Motor neuron (in vitro differentiated cells): ENCODE results near the gene RFTN1. TPM values are rescaled to one million over a fixed set of nuclear protein-coding genes. Genes with fewer than 3 reads are reported as not detected.

Experiments used
- ATAC-seq, 8 experiments: fragments of 200-7000 bp; cut with Tn5 transposase; replicated peaks in 6 of 8; 2 replicates each; pipeline ENCODE4 v1.8.0; 2021; ENCODE audit warnings: mild to moderate bottlenecking in 8 of 8, moderate library complexity in 8 of 8
- H3K27ac ChIP-seq, 2 donors: fragments of 250-450 bp; sonication (Bioruptor Pico); 2 replicates each; pipeline ENCODE4 v1.9.0; 2021; ENCODE audit warnings: antibody characterized with exemption in 2 of 2, mild to moderate bottlenecking in 2 of 2, moderate library complexity in 1 of 2
- H3K4me1 ChIP-seq, 2 donors: fragments of 250-450 bp; sonication (Bioruptor Pico); replicated peaks in 1 of 2; 2 replicates each; pipeline ENCODE4 v1.6.1; 2021; ENCODE audit warnings: antibody characterized with exemption in 2 of 2, mild to moderate bottlenecking in 2 of 2, moderate library complexity in 1 of 2
- H3K4me3 ChIP-seq, 5 donors: fragments of 250-450 bp; sonication (Bioruptor Pico); 2 replicates each; pipeline ENCODE4 v1.9.0; 2021; ENCODE audit warnings: antibody characterized with exemption in 5 of 5, mild to moderate bottlenecking in 5 of 5, moderate library complexity in 4 of 5
- WGBS, 10 experiments: fragments of 450-650 bp; shearing (Covaris generic); methylation state at CpG; one replicate each; pipeline ENCODE4 v1.0.0; 2022; 5-methylcytosine and 5-hydroxymethylcytosine counted together
- in situ Hi-C, 9 experiments: fragments of 400-800 bp; cut with MboI; loops; one replicate each; pipeline ENCODE4 v1.15.0; 2021; ENCODE audit warnings: low sequenced_read_pairs in 9 of 9, low pct_unique_long_range_greater_than_20kb in 2 of 9; ENCODE audit not compliant: unreplicated experiment in 9 of 9
- total RNA-seq, 8 experiments: library from RNA; unstranded; fragments of 300-600 nt; gene quantifications; 2 replicates each; pipeline versions ENCODE4 v1.2.3 to v1.2.4, GENCODE V29; 2022

RFTN1 gene
- total RNA-seq, 8 experiments from 2014 or later = 2.4 to 27.9 (median 6.7) TPM

DNA sequence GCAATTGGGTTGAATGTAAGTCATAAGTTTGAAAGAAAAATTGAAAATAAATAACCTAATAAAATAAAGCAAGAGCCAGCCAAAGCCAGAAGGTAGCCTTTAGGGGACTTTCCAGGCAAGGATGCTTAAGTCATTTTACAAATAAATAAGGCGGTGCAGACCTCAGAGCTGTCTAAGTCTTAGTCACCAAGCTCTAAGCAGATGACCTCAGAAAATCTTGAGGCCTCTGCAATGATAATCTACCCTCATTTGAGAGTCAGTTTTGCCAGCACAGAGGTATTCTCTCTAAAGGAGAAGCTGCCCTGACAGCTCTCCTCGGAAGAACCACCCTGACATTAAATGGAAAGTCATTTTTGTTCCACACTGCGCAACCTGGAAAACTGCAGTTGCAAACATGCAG is 134.6 kb downstream of the RFTN1 start:
- peak in 3 of 8 experiments; percentile 79 to 90 (median 81) for ATAC-seq
- H3K27ac ChIP-seq = no peak overlapping the region

DNA sequence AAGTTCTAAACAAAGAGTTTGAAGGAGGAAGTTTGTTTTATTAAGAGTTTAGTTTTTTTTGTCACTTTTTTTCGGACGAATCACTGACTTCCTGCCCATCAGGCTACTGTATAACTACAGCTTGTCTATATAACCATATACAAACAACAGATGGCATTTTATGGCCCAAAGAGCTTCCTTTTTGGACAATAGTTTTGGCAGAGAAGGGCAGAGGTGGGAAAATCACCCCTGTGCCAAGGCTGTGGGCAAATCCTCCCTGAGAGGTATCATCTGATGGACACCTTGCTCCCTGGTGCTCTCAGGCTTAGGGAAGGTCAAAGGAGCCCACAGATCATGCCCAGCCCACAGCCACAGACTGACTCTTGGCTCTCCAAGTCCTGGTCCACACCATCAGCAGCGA is 135.1 kb downstream of the RFTN1 start:
- in situ Hi-C loops = no loop called here
- peaks cover 0 to 13% of the 10 kb centered on the region in 2 donors for H3K4me1 ChIP-seq
- no peak overlapping the region for H3K4me3 ChIP-seq
- no peak overlapping the region for H3K27ac ChIP-seq
- WGBS, 10 experiments = 79 to 100% (median 100%) methylated on average over 1 to 3 of the region's 3 CpGs; no CpG with 5 or more reads in 3 of the 10 experiments
- ATAC-seq = no peak

More for the DNA sequence above, 134.6 kb downstream of the RFTN1 start:
- 43 to 100% (median 66%) methylated on average over 1 to 3 of the region's 3 CpGs; no CpG with 5 or more reads in 4 of the 10 experiments for WGBS, 10 experiments
- Histone ChIP-seq H3K4me3 (no peak overlapping the region), H3K4me1 (peaks cover 0 to 13% of the 10 kb centered on the region in 2 donors)
- in situ Hi-C loops = no loop called here

DNA sequence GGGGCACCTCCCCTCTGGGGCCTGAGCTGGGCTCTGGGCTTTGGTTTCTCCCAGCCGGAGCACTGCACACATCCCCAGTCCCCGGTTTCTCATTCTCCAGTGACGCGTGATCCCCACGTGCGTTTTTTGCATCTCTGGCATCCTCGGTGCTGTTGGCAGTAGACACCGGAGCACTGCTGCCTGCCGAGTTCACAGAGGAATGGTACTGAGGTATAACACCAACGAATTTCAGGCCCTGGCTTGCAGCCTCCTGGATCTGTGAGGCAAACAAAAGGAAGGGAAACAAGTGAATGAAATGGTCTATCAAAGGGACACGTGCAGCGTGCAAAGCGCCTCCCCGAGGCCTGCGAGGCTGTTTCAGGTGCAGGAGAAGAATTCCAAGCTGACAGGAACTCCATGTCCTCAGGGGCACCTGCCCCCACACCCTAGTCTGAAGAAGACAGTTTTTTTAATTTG is 135.6 kb downstream of the RFTN1 start:
- 75 to 90% (median 88%) methylated on average over 2 to 10 of the region's 15 CpGs; no CpG with 5 or more reads in 1 of the 10 experiments for WGBS, 10 experiments
- in situ Hi-C loops = no loop called here
- no peak overlapping the region for H3K27ac ChIP-seq
- no peak overlapping the region for H3K4me3 ChIP-seq
- ATAC-seq = no peak
- peaks cover 0 to 13% of the 10 kb centered on the region in 2 donors for H3K4me1 ChIP-seq

DNA sequence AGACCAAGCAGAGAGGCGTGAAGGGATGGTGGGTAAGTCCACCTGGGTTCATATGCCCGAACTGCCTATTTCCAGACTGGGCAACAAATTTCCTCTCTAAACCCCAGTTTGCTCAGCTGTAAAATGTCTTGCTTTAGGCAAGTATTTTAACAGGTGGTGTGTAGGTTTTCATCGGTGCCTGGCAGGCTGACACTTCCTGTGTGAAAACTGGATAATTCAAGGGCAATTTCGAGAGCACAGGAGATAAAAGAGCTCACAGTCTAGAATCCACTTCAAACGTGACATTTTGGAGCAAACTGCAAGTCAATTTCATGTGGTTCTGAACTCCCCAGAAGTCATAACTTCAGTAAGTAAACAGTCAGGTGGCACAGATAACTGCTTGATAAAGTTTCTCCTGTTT is 136.3 kb downstream of the RFTN1 start:
- WGBS, 10 experiments = 33 to 100% (median 79%) methylated on average over 1 to 5 of the region's 5 CpGs; no CpG with 5 or more reads in 1 of the 10 experiments
- in situ Hi-C loops = no loop called here
- H3K4me3 ChIP-seq = no peak overlapping the region

DNA sequence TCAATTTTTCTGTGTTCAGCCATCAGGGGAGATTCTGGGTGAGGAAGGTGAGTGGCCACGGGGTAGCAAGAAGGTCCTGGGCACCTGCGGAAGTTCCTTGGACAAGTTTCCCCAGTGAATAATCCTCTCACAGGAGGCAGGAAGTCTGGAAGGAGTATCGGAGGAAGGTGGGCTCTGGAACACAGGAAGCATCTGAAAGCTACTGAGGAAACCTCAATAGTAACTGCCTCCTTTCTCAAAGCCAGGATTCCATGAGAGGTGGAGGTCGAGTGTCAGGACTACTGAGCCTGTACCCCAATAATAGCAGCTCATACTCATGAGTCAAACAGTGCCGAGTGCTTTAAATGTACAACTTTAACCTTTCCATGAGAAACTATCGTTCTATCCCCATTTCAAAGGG is 137.6 kb downstream of the RFTN1 start:
- no peak overlapping the region for H3K27ac ChIP-seq
- ATAC-seq = no peak
- no peak overlapping the region for H3K4me3 ChIP-seq
- peaks cover 1 to 19% of the 10 kb centered on the region in 2 donors for H3K4me1 ChIP-seq
- 80 to 100% (median 95%) methylated on average over 1 to 5 of the region's 6 CpGs; no CpG with 5 or more reads in 2 of the 10 experiments for WGBS, 10 experiments
- in situ Hi-C loops = no loop called here

More for the DNA sequence above, 136.3 kb downstream of the RFTN1 start:
- no peak for ATAC-seq
- peaks cover 0 to 13% of the 10 kb centered on the region in 2 donors for H3K4me1 ChIP-seq
- H3K27ac ChIP-seq = no peak overlapping the region

DNA sequence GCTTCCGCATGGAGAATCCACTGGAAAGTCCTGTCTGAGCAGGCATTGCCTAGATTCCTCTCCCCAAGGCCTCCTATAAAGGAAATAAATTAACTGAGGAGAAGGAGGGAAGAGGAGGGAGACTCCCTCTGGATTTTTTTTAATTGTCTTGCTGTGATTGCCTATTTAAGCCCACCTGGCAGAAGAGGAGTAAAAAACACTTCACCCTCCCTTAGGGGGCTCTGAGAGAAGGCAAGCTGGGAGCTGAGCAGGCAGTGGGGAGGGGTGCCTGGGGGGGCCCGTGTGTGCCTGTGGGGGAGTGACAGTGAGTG is 138.6 kb downstream of the RFTN1 start:
- in situ Hi-C loops = no loop called here
- Histone ChIP-seq H3K4me3 (no peak overlapping the region), H3K4me1 (peaks cover 7 to 26% of the 10 kb centered on the region in 2 donors), H3K27ac (no peak overlapping the region)
- peak in 2 of 8 experiments; percentile 15 to 30 for ATAC-seq
- 0 to 100% methylated on average over 1 of the region's 2 CpGs; no CpG with 5 or more reads in 8 of the 10 experiments for WGBS, 10 experiments

DNA sequence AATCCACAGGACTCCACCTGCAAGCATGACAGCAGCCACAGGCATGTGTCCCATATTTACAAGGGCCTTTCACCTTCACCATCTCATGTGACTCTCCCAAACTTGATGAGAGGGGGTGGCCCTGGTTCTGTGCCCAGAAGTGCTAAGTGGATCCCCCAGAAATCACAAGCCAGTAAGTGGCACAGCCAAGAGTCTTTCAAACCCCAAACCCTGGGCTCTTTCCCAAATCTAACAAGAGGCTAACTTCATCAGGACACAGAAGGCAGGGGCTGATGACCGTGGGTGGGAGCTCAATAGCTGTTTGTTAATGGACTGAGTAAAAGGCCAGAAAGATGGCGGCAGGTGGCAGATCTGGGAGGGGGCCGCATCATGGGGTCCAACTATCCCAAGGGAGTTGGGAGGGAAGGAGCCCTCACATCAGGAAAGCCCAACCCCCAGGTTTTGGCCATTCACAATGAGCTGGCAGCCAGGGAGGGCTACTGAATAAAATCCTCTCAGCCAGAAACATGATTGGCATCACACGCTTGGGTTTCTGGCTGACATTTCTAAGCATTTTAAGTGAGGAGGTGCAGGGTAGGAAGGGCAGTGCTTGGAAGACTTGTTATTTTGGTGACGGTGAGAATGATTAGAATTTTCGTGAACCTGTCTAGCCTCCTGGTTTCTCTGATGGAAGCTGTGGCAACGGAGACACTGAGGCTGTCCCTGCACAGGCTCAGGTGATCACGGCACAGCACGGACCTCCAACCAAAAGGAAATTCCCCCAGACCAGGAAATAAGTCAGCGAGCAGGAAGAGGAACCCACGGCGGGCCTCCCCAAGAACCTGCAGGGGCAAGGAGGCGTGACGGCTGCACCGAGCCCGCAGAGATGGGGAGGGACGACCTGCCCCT is 139.2 kb downstream of the RFTN1 start:
- 81 to 100% (median 91%) methylated on average over 1 to 8 of the region's 17 CpGs; no CpG with 5 or more reads in 1 of the 10 experiments for WGBS, 10 experiments
- H3K4me1 ChIP-seq = peaks cover 7 to 26% of the 10 kb centered on the region in 2 donors
- no peak overlapping the region for H3K27ac ChIP-seq
- in situ Hi-C loops = no loop called here
- H3K4me3 ChIP-seq = no peak overlapping the region
- no peak for ATAC-seq

DNA sequence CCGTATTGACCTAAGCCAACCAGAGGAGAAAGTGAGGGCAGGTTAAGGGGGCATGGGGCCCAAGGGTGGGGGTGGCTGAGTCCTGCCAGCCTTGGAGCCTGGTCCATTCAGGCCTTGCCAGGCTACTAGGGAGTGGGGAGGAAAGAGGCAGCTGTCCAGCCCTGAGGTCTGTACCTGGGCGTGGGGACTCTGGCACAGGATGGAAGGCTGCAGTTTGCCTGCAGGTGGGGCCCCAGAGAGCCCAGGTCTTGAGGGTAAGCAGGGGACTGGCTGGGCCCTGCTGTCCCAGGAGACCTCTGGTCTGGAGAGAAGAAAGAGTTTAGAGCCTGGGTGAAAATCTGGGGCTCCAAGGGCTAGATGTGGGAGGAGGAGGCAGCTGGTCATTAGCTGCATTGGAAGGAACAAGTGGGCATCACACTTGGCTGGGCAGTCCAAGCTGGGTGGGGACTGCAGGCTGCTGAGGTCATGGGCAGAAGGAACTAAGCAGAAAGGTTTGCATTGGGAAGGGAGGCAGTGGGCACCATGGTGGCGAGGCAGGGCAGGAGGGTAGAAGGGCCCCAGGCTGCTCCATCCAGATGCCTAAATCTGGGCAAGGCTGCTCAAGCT is 140.1 kb downstream of the RFTN1 start:
- no peak for ATAC-seq
- Histone ChIP-seq H3K4me3 (no peak overlapping the region), H3K4me1 (peaks cover 7 to 26% of the 10 kb centered on the region in 2 donors), H3K27ac (no peak overlapping the region)
- WGBS, 10 experiments = 50% methylated on average over 2 of the region's 3 CpGs; no CpG with 5 or more reads in 9 of the 10 experiments
- in situ Hi-C loops = no loop called here

DNA sequence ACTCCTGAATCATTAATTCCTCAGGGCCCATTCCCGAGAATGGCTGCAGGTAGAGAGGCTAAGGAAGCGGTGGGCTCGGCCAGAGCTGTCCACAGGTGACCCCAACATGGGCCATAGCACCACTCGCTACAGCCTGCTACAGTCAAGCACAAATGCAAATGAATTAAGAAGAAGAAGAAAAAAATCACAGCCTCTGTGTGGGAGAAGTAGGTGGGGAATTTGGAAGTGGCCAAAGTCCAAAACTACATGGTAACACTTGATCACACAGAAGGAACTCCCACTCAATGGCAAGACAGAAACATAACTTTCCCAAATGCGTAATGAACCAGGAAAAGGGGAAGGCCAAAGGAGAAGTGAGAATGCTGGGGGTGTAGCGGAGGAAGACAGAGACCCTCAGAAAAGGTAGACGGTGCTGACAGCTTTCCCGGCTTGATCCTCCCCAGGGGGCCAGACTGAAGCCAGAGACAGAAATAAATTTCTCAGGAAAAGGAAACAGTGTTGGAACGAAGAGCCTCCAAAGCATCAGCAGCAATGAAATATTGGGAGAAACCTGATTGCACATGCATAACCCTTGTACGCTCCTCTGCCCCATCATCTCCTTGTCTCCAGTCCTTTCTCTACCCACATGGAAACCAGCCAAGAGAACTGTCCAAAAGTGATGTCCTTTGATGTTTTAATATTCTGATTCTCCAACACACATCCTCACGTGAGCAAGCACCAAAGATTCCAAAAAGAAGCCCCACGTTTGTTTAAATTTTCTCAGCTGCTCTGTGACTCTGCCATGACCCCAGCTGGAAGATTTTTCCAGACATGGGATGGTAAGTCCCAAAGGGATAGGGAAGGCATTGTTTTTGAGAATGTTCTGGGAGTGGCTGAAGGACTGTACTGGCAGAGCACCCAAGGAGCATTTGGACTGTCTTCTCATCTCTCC is 140.9 kb downstream of the RFTN1 start:
- in situ Hi-C loops = no loop called here
- Histone ChIP-seq H3K27ac (no peak overlapping the region), H3K4me3 (no peak overlapping the region), H3K4me1 (peaks cover 7 to 26% of the 10 kb centered on the region in 2 donors)
- ATAC-seq = peak in 1 of 8 experiments; percentile 36
- WGBS, 10 experiments = 60 to 100% (median 86%) methylated on average over 2 to 9 of the region's 12 CpGs; no CpG with 5 or more reads in 1 of the 10 experiments

DNA sequence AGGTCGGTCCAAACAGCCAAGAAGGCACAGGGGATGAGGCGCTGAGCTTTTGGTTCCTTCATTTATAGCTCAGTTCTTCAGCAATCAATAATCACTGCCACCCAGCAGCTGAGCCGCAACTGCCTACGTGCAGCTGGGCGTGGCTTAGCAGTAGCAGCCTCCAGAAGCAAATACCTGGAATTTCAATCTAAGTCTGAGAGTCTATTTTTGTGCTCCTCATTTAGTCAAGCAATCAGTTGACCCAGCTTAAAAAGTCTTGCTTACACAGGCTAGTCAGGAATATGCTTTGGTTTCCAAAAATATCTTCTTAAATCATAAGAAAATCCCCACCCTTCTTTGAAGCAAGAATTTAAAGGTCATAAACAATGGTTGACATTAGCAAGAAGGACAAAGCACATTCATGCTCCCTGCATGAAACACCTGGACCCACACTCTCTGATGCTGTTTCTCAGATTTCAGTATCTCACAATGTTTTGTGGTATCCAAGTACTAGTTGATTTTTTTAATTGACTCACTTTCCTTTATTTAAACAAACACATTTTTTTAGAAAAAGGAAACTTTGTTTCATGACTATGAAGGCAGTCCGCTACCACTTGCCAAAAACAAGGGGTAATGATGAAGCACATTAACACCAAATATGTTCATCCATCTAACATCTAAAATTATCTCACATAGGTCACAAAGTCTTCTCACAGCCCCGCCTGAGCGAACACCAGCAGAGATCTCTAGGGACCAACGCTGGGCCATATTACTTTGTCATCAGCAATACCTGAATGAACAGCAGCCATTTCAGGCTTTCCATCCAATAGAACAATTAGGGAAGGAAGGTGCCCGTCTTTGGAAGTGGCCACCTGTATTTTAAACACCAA is 142.4 kb downstream of the RFTN1 start:
- ATAC-seq = peak in 4 of 8 experiments; percentile 32 to 57 (median 44)
- Histone ChIP-seq H3K27ac (no peak overlapping the region), H3K4me3 (no peak overlapping the region), H3K4me1 (peaks cover 7 to 26% of the 10 kb centered on the region in 2 donors)
- 80 to 100% (median 91%) methylated on average over 1 to 10 of the region's 10 CpGs for WGBS, 10 experiments
- in situ Hi-C loops = no loop called here

DNA sequence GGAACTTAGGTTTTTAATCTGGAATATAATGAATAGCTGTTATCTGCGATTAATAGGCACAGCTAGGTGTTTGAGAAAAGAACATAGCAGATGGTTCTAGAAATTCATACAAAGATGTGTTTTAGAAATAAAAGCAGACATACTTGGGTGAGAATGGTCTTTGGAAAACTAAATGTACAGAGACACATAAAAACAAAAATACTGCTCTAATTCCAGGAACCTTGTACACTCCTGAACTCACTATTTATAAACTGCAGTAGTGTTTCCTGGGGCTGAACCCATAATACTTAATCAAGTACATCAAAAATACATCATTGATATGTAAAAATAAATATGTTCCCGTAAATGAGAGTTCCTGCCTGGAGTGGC is 143.0 kb downstream of the RFTN1 start:
- in situ Hi-C loops = no loop called here
- peaks cover 7 to 30% of the 10 kb centered on the region in 2 donors for H3K4me1 ChIP-seq
- 80 to 100% (median 97%) methylated on average over 1 to 2 of the region's 2 CpGs; no CpG with 5 or more reads in 2 of the 10 experiments for WGBS, 10 experiments
- no peak overlapping the region for H3K4me3 ChIP-seq
- H3K27ac ChIP-seq = no peak overlapping the region
- no peak for ATAC-seq

DNA sequence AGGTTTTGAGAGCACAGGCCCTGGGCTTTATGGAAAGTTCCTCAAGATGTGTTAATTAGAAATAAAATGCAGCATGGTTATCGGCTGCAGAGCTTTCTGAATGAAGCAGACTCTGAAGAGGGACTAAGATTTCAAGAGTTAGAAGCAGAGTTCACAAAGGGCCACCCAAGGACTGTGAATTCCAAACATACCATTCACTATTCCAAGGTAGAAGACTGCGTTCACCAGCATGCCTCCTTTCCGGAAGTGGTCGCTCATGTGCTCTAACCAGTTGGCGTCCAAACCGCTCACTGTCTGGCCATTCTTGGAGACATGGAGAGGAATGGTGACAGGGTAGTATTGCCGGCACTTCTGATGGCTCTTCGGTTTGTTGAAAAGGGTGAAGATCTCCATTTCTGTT is 143.6 kb downstream of the RFTN1 start:
- Histone ChIP-seq H3K27ac (no peak overlapping the region), H3K4me1 (peaks cover 7 to 30% of the 10 kb centered on the region in 2 donors), H3K4me3 (no peak overlapping the region)
- 92 to 100% (median 92%) methylated on average over 1 to 8 of the region's 8 CpGs; no CpG with 5 or more reads in 4 of the 10 experiments for WGBS, 10 experiments
- ATAC-seq = no peak
- in situ Hi-C loops = no loop called here
